Omental fat pad (tissue), 4 donors: ENCODE data around the gene TP53RK. TPM values are rescaled to one million over a fixed set of nuclear protein-coding genes. Genes with fewer than 3 reads are reported as not detected.

Experiments
- ATAC-seq: fragments of 150-250 bp; one replicate; pipeline ENCODE4 v1.9.1; 2016; ENCODE audit warnings: mild to moderate bottlenecking, moderate library complexity; ENCODE audit not compliant: low FRiP score
- DNase-seq: peaks from one replicate; pipeline ENCODE4 v3.0.0-alpha.2; 2019; ENCODE audit warnings: low spot score
- total RNA-seq, 4 donors: library from RNA; depleted of rRNA; stranded (reverse); fragments of >200 nt; gene quantifications; one replicate each; pipeline ENCODE4 v1.1.0, GENCODE V29; 2016
- TF ChIP-seq, protein P1 (sequence below), 3 donors: fragments of 450-650 bp; IDR thresholded peaks; one replicate each; pipeline ENCODE4 v1.5.1; 2016 to 2017; ENCODE audit warnings: antibody characterized with exemption in 3 of 3, mild to moderate bottlenecking in 3 of 3, moderate library complexity in 2 of 3

TP53RK gene
- total RNA-seq, 4 donors from 2014 or later: 14.2 to 26.2 (median 15.7) TPM

- TF ChIP-seq, protein P1, sequence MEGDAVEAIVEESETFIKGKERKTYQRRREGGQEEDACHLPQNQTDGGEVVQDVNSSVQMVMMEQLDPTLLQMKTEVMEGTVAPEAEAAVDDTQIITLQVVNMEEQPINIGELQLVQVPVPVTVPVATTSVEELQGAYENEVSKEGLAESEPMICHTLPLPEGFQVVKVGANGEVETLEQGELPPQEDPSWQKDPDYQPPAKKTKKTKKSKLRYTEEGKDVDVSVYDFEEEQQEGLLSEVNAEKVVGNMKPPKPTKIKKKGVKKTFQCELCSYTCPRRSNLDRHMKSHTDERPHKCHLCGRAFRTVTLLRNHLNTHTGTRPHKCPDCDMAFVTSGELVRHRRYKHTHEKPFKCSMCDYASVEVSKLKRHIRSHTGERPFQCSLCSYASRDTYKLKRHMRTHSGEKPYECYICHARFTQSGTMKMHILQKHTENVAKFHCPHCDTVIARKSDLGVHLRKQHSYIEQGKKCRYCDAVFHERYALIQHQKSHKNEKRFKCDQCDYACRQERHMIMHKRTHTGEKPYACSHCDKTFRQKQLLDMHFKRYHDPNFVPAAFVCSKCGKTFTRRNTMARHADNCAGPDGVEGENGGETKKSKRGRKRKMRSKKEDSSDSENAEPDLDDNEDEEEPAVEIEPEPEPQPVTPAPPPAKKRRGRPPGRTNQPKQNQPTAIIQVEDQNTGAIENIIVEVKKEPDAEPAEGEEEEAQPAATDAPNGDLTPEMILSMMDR (IDR thresholded peaks at IDR 0.05): no peak
- ATAC-seq: no peak
- no peak for DNase-seq
These were observed 25.0 kb upstream of the TP53RK start for GRCh38 chr20:46713957-46714834.

DNA sequence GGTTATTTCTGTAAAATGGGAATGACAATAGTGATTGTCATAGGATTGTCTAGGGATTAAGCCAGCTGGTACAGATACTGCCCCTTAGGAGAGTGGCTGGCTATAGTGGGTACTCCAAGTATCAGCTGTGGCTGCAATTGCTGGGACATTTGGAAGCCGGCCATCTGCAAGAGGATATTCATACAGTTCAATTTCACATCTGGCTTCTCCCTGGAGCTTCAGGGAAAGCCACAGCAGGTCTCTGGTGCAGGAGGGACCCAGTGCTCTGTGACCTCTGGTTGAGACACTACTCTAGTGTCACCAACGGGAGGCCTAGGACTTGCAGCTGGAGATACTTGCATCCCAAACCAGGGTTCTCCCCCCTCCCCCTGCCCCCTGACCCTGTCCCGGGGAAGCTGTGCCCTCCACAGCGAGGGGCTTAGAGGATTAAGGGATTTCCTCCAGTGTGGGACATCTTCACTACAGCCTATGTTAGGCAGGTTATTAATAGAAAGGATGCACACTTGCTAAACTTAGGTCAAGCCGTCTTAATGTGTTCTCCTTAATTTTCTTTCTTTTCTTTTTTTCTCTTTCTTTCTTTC is 22.9 kb upstream of the TP53RK start:
- no peak for DNase-seq
- ATAC-seq: no peak
- TF ChIP-seq, protein P1 (IDR thresholded peaks at IDR 0.05): no peak

DNA sequence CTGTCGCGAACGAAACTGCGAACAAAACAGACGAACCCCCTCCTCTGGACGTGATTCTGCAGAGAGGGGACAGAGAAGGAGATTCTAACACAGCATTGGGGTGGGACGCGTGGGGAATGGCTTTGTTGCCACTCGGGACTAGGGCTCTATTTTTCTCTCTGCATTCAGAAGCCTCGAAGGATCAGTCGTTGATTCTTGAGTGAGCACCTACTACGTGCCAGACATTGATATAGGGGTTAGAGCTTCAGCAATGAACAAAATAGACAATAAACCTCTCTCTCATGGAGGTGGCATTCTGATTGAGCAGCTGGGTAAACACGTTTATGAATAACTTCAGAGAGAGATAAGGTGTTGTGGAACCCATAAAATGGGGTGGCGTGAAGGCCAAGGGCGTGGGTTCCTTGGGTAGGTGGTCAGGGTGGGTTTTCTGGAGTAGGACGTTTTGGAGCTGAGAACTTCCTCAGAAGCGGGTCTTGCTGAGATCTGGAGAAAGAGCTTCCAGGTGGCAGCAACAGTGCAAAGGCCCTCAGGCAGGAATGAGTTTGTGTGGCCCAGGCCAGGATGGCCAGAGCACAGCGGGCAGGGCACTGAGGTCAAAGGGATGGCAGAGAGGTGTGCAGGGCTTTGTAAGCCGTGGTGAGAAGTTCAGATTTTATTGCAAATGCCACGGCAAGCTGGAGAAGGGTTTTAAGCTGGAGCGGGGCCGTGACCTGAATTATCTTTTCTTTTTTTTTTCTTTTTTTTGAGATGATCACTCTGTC is 21.1 kb upstream of the TP53RK start:
- ATAC-seq (peak; percentile 7), DNase-seq (no peak)
- TF ChIP-seq, protein P1 (IDR thresholded peaks at IDR 0.05): no peak

DNA sequence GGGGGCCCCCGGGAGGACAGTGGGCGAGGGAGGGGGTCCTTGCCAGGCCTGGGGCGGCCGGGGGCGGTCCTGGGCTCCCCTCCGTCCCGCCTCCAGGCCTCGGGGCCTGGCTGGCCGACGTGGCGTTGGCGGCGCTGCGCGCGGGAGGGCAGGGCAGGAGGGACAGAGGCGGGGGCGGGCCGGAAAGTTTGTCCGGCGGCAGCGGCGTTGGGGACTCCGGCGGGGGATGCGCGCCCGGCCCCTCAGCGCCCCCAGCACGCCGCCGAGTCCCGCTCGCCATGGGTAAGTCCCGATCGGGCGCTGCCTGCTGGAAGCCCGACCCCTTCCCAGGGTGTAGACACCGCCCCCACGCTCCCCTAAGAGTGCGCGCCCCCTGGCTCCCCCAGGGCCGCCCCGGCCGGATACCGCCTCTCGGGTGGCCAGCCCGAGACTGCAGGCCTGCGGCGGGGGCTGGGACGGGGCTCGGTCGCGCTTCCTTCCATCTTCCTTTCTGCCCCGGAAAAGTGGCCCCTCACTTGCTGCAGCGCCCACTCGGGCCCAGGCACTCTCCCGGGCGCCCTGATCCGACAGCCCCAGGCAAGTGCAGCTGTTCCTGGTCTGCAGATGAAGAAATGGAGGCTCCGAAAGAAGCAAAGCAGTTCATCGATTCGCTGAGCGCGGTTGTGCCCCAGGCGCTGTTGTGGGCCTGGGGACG is 20.4 kb upstream of the TP53RK start, which contains the start of gene SLC2A10:
SLC2A10 (plus strand) TSS at position 191 of the 694 bp plus-strand sequence; CDS start at position 279, 88 bp downstream.
- peak; percentile 28 for DNase-seq
- TF ChIP-seq, protein P1 (IDR thresholded peaks at IDR 0.05): no peak
- ATAC-seq: peak; percentile 77

DNA sequence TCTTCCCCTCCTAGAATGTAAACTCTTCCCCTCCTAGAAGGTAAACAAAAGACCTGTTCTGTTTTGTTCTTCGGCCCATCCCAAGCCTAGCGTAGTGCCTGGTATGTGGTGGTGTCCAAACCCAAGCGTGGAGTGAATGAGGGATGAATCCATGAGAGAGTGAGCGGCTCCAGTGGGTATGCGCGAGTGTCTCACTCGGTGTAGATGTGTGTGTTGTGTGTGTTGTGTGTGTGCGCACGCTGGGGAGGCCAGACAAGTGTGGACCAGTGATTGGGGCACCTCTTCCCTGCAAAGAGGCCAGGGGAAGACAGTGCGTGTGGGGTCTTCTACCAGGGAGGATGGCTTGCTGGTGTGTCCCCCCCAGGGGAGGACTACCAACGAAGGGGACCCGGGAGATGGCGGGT is 19.8 kb upstream of the TP53RK start:
- DNase-seq (no peak), ATAC-seq (no peak)
- TF ChIP-seq, protein P1 (IDR thresholded peaks at IDR 0.05): no peak

DNA sequence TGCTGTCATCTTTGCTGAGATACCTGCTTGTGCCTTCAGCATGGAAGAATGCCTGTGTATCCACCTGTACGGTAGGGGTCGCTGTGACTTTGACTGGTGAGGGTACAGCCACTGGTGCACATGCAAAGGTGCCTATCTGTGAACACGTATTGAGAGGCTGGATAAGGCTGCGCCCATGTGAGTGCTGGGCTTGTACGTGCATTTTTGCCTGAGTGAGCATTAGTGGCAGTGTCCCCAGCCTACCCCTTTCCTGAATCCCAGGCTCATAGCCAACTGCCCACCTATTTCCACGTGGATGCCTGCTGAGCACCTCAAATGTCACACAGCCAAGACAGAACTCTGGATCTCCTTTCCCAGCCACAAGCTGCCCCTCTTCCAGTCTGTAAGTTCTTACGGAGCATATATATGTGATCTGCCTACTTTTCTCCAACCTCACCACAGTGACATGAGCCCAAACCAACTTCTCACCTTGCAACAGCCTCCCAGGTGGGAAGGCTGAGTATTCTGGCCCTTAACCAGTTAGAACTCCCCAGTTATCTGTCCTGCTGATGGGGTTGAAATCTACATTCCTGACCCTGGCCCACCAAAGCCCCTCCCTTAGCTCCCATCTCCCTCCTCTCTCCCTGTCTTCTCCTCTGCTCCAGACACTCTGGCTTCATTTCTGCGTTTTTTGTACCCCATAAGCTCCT is 19.1 kb upstream of the TP53RK start:
- DNase-seq: no peak
- TF ChIP-seq, protein P1 (IDR thresholded peaks at IDR 0.05): no peak
- no peak for ATAC-seq
